ENCODE results near the gene JAG1. TPM values are rescaled to one million over a fixed set of nuclear protein-coding genes. Genes with fewer than 3 reads are reported as not detected.
A peak's percentile ranks its signal among the peaks of the same experiment; 100 is the strongest.

Gene JAG1
- total RNA-seq, result 5.4 TPM

DNA sequence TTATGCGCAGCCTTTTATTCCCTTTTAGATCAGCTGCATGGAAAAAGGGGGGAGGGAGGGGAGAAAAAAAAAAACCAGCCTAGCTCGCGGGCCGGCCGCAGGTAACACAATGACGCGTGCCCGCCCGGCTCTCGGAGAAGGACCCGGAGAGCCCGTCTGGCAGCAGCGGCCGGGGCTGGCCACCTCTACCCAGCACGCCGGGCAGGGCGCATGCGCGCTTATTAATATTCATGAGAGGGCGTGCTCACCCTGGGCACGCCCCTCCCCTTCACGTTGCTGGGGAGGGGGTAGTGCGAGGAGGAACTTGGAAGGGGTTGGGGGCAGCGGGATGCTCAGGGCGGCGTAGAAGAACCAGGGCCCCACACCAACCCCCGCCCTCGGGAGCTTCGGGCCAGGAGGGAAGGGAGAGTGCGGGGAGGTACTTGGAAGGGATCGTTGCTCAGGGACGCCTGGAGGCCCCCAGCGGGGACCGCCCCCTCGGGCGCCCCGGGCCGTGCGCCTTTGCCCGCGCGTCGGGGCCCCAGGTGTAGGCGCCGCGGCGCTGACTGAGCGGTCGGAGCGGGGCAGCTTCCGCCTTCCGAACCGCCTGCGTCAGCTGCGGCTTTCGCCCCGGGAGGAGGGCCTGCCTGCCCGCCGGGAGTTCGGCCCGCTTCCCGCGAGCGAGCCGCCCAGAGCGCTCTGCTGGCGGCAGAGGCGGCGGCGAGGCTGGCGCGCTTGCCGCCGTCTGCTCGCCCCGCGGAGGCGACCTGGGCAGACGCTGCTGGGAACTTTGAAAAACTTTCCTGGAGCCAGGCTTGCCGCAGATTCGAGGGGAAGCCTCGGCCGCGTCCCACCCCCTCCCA lies at the start of gene JAG1:
Gene JAG1 (minus strand): TSS at position 158 of the 842 bp plus-strand sequence. CDS start 469 bp downstream, outside the sequence.
- peak in 2 of 3 donors; percentile 90 to 95 for DNase-seq (ENCODE audit: low read depth in 2 of 3, low spot score in 2 of 3)

DNA sequence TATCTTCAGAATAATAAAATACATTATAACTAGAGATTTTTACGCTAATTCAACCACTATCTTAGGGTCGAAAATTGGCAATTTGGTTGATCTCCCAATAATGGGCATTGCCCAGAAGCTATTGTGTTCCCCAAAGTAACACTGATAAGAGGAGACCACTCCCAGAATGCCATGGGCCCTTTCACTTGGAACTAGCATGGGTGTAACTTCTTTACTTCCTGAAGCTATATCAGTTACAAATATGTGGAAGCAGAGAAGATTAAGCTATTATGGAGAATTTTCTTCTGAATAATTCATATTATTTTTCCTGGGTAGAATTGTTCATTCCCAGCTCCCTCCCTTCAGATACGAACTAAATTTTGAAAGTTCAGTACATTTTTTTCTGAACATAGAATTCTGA lies 48.2 kb upstream of the JAG1 start:
- no peak for DNase-seq (ENCODE audit: low read depth in 2 of 3, low spot score in 2 of 3)

DNA sequence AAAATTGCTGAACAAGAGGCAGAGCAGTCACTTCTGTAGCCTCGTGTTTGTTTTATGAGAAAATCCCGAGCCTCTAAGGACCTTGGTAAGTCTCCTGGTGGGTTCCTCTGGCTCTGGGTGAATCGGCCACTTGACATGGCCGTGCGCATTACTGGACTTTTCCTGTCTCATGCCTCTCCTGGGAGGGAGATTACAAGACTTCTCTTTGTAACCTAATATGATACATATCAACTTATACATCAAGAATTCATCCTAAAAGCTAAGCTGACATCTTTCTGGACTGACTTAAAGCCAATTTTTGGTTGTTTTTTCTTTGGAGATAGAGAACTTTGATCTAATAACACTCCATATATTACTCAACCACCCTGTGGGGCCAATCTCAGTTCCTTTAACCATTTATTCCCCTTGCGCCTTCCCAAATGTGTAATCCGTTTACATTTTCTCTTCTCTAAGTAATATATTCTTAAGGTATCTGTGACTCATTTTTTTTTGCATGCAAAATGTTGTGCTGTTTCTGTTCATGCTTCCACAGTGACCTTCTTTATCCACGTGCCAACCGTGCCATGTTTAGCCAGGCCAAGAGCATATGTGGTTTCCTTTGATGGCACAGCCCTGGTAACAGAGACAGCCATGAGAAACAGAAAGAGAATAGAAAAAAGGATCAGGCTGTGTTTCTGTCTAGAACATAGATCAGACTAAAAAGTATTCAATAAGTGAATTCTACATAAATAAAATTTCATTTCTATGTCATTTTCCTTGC lies 47.5 kb upstream of the JAG1 start:
- DNase-seq (ENCODE audit: low read depth in 2 of 3, low spot score in 2 of 3), result no peak

DNA sequence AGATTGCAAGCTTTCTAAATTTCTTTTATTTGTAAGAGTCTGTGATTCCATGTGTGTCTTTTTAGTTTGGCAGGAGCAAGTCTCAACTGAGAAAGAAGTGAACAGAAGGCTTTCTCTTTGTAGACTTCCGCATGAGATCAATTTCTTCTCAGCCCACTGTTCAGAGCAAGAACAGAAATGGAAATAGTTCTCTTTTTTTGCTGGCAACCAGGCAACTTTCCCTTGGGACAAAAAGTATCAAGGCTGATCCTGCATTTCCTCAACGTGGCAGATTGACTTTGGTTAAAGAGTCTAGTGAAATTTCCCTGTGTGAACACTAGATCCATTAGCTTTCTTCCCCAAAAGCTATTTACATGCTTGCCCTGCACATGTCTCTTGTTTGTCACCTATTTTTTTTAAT lies 46.8 kb upstream of the JAG1 start:
- no peak for DNase-seq (ENCODE audit: low read depth in 2 of 3, low spot score in 2 of 3)

DNA sequence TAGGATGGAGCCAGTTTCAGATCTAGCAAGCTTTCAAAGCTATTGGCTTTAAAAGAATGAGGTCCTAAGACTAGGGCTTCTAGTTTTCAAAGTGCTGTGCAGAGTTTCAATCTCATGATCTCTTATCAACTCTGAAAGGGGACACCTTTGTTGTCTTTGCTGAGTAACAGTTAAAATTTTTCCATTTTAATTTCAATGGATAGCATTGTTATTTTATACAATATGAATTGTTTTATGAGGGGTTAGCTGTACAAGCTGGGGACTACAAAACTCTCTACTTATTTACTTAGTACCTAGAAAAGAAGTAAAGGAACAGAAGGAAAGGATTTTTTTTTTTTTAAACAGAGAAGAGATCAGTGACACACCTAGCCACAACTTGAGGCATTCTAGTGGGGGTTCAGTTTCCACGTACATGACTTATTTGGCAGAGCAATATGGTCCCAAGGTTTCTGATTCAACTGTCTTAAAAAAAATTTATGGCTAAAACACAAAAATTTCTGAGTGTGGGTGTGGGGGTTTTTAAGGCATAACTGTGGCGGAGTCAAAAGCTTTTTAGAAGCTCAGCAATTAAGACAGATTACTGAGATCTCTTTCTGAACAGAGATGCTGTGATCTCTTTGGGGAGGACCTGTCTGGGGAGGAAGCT lies 46.1 kb upstream of the JAG1 start:
- DNase-seq (ENCODE audit: low read depth in 2 of 3, low spot score in 2 of 3), result no peak

DNA sequence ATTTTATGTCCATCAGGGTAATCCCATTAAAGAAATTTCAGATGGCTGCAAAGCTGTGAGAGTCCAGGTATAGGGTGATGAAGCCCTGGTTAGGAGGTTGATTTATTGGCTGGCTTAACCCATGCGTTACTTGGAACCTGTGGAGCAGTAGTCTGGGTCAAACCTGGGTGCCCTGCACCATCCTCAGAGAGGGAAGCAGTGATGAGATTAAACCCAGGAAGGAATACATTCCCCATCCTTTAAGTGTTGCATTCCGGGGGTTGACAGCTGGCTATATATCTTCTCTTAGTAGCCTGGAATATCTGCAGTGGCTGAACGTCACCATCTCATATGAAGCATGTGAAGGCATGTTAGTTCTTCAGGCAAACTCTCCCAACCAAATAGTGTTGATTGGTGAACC lies 44.9 kb upstream of the JAG1 start:
- DNase-seq (ENCODE audit: low read depth in 2 of 3, low spot score in 2 of 3), result no peak

DNA sequence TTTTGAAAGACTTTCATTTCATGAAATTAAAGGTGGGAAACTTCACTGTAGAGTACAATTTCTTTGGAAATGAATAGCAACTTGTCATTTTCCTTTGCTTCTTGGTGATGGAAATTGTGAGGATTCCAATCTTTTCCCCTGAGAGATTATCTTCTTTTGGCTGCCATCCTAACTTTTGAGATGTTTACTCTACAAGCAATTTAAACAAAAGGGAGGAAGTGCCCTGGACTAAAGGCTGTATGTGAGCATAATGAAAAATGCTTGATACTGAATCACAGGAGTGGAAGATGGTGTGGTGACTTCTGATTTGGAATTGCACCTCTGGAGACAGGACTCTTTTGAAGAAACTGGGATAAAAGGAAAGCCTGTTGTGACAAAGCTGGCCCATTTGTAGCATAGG lies 43.1 kb upstream of the JAG1 start:
- DNase-seq (ENCODE audit: low read depth in 2 of 3, low spot score in 2 of 3), result no peak

DNA sequence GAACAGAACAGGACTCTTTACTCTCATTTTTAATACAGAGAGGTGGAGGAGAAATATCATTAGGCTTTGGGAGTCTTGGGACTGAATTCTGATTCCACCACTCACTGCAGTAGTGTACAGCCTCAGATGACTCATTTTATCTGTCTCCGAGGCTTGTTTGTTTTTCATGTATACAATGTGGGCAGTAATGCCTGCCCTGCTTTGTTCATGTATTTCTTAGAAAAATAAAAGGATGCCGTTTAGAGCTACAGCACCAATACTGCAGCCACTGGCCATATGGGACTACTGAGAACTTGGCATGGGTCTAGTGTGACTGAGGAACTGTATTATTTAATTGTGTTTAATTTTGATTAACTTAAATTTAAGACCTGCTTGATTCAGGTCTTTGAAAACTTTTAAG lies 41.2 kb upstream of the JAG1 start:
- DNase-seq (ENCODE audit: low read depth in 2 of 3, low spot score in 2 of 3), result no peak

DNA sequence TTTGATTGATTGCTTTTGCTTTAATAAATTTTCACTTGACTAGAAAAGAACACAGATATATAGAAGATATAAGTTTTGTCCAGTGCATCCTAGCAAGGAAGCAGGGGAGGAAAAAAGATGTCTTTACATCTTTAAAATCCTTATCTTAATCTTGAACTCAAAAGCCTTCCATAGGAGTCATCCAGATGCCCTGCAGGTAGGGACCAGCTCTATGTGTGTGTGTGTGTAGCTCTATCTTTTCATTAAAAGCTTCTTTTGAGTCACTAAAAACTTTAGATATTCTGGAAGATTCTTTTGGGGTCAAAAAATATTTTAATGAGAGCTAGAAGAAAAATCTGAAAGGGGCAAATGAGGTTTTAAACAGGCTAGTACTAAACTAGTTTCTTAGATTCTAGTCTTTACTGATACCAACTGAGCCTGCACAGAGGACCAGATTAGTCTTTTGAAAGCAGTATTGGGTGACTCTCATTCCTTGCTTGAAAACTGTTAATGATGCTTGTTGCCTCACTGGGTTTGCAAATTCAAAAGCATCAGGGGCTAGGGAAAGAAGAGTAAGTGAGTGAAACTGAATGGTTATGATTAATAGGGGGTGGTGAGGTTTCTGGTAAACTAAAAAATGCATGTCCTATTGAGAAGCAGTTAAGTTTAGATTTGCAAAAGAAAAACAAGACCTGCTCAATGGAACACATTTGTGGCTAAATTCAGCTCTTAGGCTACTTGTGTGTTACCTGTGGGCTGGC lies 40.6 kb upstream of the JAG1 start:
- no peak for DNase-seq (ENCODE audit: low read depth in 2 of 3, low spot score in 2 of 3)

DNA sequence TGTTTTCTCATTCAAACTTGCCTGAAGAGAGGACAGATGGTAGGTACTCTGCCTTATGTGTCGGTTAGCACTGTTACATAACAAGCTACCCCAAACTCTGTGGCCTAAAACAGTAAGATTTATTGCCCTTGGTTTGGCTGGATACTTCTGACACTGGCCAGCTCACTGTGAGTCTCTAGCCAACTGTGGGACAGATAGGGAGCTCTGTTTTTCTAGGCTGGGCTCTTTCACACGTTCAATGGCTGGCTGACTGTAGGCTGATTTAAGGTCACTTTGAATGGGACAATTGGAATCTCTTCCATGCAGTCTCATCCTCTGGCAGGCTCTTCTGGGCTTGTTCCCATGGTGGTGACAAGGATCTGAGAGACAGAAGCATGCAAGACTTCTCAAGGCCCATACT lies 39.4 kb upstream of the JAG1 start:
- DNase-seq (ENCODE audit: low read depth in 2 of 3, low spot score in 2 of 3), result no peak

DNA sequence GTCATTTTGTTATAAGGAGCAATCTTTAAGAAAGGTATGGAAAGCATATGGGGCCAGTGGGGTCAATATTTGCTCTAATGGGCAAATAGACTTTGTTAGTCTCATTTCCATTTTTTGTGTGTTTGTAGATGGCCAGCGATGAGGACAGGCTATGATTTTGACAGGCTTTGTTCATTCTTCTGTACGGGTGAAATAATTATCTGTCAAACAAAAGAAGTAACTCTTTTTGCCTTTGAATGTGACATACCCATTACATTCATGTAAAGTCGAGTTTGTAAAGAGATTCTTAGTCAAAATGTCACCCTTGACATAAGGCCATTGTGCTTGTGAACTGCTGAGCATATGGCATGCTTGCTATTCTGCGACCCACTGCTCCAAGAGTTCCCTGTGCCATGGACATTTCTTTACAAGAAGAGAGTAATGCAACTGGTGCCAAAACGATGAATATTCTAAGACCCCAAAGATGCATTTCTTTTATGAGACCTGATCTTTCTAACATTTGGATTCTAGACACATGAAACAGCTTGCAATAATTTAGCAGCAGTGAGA lies 38.2 kb upstream of the JAG1 start:
- DNase-seq (ENCODE audit: low read depth in 2 of 3, low spot score in 2 of 3), result no peak

DNA sequence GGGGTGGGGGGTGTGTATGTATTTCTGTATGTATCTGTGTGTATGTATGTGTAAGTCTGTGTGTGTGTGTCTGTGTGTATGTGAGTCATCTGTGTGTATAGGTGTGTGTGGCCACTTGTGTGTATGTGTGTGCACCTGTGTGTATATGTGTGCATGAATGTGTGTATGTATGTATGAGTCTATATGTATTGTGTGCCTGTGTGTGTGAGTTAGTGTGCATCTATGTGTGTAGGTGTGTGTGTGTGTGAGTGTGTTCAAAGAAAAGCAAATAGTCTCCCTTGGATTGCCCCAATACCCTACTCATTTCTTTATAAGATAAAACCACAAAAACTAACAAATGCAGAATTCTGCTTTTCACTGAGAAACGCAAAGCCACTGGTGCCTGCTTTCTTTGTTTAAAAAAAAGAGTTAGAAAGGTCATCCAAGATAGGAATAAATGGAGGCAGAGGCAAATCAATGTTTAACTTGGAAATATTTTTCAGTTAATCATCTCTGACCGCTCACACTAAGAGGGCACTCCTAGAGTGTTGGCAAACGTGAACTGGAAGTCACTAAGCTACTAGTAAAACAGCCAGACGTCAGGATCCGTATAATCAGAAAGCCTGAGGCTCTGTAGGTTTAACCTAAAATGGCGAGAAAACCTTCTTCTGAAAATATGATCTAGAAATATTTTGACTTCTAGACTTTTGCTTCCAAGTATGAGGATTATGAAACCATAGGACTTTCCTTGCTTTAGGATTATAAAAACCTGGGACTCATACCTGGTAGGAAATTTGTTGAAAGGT lies 37.4 kb upstream of the JAG1 start:
- no peak for DNase-seq (ENCODE audit: low read depth in 2 of 3, low spot score in 2 of 3)

DNA sequence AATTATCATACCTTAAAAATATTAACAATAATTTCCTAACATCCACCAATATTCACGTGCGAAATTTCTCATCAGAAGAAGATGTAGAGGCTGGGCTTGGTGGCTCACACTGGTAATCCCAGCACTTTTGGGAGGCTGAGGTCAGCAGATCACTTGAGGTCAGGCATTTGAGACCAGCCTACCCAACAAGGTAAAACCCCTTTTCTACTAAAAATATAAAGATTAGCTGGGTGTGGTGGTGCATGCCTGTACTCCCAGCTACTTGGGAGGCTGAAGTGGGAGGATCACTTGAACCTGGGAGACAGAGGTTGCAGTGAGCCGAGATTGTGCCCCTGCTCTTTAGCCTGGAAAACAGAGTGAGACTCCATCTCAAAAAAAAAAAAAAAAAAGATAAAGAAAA lies 36.1 kb upstream of the JAG1 start:
- DNase-seq (ENCODE audit: low read depth in 2 of 3, low spot score in 2 of 3), result no peak

DNA sequence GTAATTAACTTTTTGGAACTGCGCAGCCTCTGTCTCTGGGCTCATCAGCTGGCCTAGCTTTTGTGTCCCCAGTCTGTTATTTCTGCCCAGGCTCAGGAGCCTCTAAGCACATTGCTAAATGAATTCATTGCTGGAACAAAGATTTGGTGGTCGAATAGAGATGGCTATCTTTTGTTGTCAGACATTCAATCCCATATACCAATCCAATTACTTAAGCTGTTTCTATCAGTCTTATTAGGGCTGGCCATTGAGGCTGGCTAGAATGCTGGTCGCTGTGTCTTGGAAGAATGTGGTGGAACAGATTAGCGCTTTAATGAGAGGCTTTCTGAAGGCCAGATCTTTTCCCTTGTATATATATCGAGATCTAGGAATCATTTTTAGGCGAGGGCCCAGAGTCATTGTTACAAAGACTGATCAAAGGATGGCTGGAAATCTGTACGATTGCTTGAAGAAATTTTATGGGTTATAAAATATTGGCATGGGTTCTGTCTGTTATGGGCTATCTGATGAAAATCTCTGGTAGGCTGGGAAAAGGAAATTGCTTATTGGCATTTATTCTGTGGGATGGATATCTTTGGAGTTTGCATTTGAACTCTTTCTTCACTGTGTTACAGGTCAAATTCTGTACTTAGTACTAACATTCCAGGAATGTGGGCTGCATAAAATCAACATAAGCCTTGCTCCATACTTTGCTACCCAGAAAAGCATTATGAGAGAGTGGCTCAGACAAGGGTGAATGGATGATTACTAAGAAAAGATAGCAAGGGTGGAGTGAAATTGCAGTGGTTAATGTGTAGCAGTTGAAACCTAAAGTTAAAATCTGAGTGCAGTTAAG lies 34.8 kb upstream of the JAG1 start:
- DNase-seq (ENCODE audit: low read depth in 2 of 3, low spot score in 2 of 3), result no peak

DNA sequence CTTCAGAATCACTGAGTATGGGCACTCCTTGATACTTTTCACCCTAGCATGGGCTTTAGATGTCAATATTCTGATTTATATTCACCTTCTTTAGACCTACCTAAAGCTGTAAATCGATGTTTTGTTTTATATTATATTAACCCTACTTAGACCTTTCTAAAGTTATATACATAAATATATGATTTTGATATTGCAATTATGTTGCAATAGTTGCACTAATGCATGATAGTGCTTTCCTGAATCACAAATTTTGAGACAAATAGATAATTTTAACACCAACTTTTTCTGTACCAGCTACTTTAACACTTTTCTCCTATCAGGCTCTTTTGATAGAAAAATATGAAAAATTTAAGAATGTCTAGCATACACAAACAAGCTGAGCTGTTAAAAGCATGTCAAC lies 34.0 kb upstream of the JAG1 start:
- DNase-seq (ENCODE audit: low read depth in 2 of 3, low spot score in 2 of 3), result no peak

DNA sequence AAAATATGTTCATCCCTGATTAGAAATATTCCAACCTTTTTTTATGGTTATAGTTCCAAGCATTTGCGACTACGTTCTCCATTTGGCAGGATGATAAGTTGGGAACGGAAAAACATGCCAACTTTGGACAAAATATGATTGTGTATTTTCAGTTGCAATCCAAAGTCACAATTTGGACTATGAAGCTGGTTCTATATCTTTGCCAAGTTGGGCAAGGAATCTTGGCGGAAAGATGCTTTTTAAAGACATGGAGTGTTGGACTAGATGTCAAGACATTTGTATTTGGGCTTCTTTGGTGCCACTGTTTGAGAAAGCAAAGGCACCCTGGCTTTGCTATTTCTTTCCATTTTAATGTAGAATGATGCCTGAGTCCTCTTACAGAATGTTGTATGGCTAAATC lies 33.3 kb upstream of the JAG1 start:
- DNase-seq (ENCODE audit: low read depth in 2 of 3, low spot score in 2 of 3), result no peak

DNA sequence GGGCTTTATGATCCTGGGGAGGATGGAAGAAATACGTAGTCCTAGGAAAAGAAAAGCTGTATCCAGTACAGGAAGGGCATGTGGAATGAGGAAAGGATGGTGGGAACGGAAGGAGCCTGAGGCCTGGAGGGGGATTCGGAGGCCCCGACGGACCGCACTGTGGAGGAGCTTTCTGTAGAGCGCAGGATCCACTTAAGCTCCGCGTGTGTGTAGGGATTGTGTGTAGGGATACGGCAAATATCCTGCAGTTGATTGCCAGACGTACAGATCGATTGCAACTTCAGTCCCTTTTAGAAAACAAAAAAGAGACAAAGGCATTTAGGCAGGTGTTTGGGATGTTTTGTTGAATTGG lies 32.6 kb upstream of the JAG1 start:
- no peak for DNase-seq (ENCODE audit: low read depth in 2 of 3, low spot score in 2 of 3)

DNA sequence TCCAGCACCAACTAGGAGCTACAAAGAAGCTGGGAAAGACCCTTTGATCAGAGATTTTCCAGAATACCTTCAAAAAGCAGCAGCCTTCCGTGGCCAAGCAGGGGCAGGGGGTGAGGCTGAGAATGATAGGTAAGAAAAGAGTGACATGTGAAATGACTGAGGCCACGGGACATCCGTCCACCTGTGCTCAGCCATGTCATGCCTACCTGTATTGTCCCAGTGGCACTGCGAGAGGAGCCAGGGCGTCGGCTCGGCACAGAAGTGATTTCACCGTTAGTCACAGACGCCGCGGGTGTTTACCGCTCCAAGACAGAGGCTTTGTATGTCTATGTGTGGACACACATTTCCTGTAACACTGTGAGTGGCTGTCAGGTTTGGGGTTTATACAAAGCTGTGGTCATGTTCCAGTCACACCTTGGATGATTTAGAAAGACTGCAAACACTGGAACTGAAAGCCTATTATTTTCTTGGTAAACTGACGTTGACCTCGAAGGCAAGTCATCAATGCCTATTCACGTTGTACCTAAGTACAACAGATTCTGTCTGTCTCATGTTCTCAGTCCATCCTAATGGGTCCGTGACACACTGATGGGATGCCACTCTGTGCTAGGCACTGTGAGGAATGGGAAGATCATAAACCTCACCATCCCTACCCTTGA lies 32.1 kb upstream of the JAG1 start:
- DNase-seq (ENCODE audit: low read depth in 2 of 3, low spot score in 2 of 3), result no peak

DNA sequence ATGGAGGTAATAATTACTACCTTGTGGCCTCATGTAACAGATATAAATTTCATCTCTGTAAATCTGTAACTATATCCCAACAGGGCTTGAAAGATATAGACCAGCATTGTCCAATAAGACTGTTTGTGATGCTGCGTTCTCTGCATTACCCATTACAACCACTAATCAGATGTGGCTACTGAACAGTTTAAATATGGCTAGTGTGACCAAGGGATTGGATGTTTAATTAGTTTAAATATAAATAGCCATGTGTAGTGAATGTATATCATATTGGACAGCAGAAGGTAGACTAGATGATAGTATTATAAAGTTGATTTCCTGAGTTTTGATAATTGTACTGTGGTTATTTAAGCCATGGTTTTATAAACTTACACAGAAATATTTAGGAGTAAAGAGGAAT lies 27.8 kb upstream of the JAG1 start:
- no peak for DNase-seq (ENCODE audit: low read depth in 2 of 3, low spot score in 2 of 3)

Measured in hematopoietic multipotent progenitor cell (in vitro differentiated cells).